Type B pancreatic cell (in vitro differentiated cells): ENCODE data around the gene RNF217. TPM values are rescaled to one million over a fixed set of nuclear protein-coding genes. Genes with fewer than 3 reads are reported as not detected.

Experiments
- DNase-seq: peaks from one replicate; pipeline ENCODE4 v3.0.0; 2021; ENCODE audit warnings: mixed read lengths; ENCODE audit not compliant: unreplicated experiment; ENCODE audit errors: extremely low spot score
- H3K27ac Mint-ChIP-seq: 2 replicates; pipeline ENCODE4 v1.8.0; 2021; ENCODE audit warnings: mild to moderate bottlenecking, mixed read lengths
- H3K27me3 Mint-ChIP-seq: 2 replicates; pipeline ENCODE4 v1.8.0; 2021; ENCODE audit warnings: mixed read lengths
- H3K36me3 Mint-ChIP-seq: 2 replicates; pipeline ENCODE4 v1.8.0; 2021; ENCODE audit warnings: mixed read lengths
- H3K4me1 Mint-ChIP-seq: one replicate; pipeline ENCODE4 v1.8.0; 2021; ENCODE audit warnings: mixed read lengths; ENCODE audit not compliant: unreplicated experiment
- H3K4me3 Mint-ChIP-seq: 2 replicates; pipeline ENCODE4 v1.8.0; 2021; ENCODE audit warnings: mild to moderate bottlenecking, mixed read lengths
- H3K9me3 Mint-ChIP-seq: 2 replicates; pipeline ENCODE4 v1.8.0; 2021; ENCODE audit warnings: mixed read lengths
- total RNA-seq: library from RNA; stranded (reverse); gene quantifications from 2 replicates; pipeline ENCODE4 v1.2.1, GENCODE V29; 2021; ENCODE audit warnings: low replicate concordance
- TF ChIP-seq, protein P1 (sequence below): fragments of 200-600 bp; sonication (generic); conservative IDR thresholded peaks from 2 replicates; pipeline ENCODE4 v1.5.0; 2021; ENCODE audit warnings: antibody characterized with exemption, mild to moderate bottlenecking

Gene RNF217
- total RNA-seq, 1 donor from 2014 or later: 22.1 TPM

DNA sequence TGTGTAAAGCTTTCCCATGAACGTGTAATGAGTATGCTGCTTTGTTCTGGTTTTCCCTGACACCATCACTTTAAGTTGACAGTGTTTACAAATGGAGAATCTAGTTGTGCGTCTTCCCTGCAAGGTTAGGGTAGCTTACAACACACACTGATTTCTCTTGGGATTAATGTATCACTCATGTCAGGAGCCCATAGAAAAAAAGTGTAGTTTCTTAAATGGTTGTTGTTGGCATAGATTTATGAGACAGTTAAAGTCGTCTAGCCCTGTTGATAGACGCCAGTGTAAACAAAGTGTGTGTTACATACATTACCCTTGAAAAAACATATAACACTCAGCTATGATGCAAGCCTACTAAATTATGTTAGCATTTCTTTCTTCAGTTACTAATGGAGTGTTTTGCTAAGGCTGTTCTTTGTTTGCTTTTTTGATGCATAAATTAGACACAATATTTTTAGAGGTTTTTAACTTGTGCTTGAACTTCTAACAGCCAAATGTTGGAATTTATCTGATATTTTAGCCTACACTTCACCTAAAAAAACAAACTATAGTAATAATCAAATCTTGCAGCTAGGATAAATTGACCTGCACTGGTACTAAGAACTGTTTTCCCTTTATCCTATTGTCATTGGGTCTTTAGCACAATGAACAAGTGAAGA, 88.6 kb downstream of the RNF217 start:
- Mint-ChIP-seq H3K36me3 (peaks cover 6% of the 10 kb centered on the region), H3K27me3 (no peaks in the 10 kb centered on the region), H3K27ac (peak overlapping the region; percentile 64), H3K4me1 (peaks cover 21% of the 10 kb centered on the region), H3K4me3 (peak overlapping the region; percentile 35), H3K9me3 (no peaks in the 10 kb centered on the region)
- TF ChIP-seq, protein P1, sequence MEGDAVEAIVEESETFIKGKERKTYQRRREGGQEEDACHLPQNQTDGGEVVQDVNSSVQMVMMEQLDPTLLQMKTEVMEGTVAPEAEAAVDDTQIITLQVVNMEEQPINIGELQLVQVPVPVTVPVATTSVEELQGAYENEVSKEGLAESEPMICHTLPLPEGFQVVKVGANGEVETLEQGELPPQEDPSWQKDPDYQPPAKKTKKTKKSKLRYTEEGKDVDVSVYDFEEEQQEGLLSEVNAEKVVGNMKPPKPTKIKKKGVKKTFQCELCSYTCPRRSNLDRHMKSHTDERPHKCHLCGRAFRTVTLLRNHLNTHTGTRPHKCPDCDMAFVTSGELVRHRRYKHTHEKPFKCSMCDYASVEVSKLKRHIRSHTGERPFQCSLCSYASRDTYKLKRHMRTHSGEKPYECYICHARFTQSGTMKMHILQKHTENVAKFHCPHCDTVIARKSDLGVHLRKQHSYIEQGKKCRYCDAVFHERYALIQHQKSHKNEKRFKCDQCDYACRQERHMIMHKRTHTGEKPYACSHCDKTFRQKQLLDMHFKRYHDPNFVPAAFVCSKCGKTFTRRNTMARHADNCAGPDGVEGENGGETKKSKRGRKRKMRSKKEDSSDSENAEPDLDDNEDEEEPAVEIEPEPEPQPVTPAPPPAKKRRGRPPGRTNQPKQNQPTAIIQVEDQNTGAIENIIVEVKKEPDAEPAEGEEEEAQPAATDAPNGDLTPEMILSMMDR: no peak
- DNase-seq: no peak

DNA sequence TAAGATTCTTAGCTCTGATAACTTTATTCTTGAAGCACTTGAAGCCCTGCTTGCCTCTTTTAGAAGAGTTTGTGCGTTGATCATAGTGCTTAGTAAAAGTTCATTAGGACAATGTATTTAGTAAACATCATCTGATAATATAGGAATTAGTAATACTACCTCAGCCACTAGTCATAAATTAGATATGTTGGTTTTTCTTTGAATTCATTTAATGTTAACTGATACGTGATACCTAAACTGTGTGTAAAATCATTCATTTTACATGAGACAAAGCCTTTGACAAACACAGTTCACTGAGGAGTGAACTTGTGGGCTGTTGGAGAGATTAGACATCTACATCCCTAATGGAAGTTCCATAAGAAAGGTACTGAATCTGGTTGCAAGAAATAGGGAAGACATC, 91.6 kb downstream of the RNF217 start:
- DNase-seq: no peak

DNA sequence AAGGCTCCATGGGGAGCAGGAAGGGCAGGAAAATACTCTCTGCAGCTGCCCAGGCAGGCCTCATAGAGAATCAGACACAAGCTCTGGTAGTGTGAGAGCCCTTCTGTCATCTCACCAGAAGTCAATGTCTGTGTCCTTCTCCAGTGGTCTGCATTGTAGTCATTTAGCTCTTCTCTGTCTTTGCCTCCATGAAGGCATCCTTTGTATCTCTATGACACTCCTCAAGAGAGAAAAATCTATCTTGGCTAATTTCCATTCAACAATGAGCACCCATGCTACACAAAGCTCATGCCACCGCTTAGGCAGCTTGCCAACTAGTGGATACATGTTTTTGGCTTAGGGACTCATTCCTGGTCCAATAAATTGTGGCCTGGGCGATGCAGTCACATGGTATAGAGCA, 92.1 kb downstream of the RNF217 start:
- H3K36me3 Mint-ChIP-seq: peaks cover 7% of the 10 kb centered on the region

More for the DNA sequence above, 91.6 kb downstream of the RNF217 start:
- Mint-ChIP-seq H3K9me3 (no peaks in the 10 kb centered on the region), H3K4me1 (peaks cover 16% of the 10 kb centered on the region), H3K36me3 (peaks cover 7% of the 10 kb centered on the region), H3K4me3 (no peak overlapping the region), H3K27me3 (no peaks in the 10 kb centered on the region), H3K27ac (no peak overlapping the region)
- TF ChIP-seq, protein P1: no peak

DNA sequence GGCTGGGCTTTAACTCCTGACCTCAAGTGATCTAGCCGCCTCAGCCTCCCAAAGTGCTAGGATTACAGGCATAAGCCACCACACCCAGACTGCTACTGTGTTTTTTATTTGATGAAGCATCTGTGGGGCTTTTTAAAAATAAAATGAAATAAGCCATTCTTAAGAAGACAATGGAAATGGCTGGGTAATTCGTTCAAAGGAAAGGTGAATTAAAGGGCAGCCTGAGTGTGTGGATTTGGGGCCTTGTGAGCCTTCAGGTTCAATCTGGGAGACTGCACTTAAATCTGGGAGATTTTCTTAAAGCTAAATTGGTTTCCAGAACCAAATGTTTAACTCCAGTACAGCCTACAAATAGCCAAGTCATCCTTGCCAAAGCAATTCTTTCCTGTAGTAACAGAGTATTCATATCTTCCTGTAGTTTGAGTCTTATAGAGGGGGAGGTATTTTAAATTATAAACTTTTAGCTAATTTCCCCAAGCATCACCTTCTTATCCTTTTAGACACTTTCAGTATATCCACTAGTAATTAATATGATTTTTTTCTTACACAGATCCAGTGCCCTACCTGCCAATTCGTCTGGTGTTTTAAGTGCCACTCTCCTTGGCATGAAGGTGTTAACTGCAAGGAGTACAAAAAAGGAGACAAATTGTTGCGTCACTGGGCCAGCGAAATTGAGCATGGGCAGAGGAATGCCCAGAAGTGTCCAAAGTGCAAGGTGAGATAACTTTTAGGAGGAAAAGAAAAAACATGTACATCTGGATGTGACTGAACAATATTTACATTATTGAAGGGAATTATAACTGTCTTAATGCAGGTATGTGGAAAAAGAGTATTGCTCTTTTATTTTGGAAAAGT, 95.4 kb downstream of the RNF217 start:
- H3K4me3 Mint-ChIP-seq: no peak overlapping the region
- no peaks in the 10 kb centered on the region for H3K27me3 Mint-ChIP-seq
- no peak overlapping the region for H3K27ac Mint-ChIP-seq
- H3K9me3 Mint-ChIP-seq: no peaks in the 10 kb centered on the region
- TF ChIP-seq, protein P1: no peak
- H3K36me3 Mint-ChIP-seq: peaks cover 7% of the 10 kb centered on the region
- no peak for DNase-seq
- peaks cover 3% of the 10 kb centered on the region for H3K4me1 Mint-ChIP-seq

More for the DNA sequence above, 92.1 kb downstream of the RNF217 start:
- Mint-ChIP-seq H3K27me3 (no peaks in the 10 kb centered on the region), H3K4me1 (peaks cover 16% of the 10 kb centered on the region), H3K27ac (no peak overlapping the region), H3K9me3 (no peaks in the 10 kb centered on the region), H3K4me3 (no peak overlapping the region)
- no peak for DNase-seq
- TF ChIP-seq, protein P1: no peak

DNA sequence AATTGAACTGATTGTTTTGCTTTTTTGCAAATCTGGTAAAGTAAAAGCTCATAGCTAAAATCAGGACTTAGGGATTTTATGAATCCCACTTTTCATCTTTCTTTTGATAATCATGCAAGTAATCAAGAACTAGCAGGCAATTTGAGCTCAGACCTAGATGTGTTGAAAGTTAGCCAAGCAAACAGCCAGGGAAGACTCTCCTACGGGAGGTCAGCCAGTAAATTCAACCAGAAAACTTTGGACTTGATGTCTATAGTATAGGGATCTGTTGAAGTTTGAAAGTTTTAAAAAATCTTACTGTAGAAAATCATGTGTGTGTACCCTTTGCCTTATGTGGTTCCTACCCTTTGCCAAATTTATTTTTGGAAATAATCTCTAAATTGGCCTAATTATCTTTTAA, 96.3 kb downstream of the RNF217 start:
- H3K9me3 Mint-ChIP-seq: no peaks in the 10 kb centered on the region
- TF ChIP-seq, protein P1: no peak
- H3K27ac Mint-ChIP-seq: no peak overlapping the region
- H3K27me3 Mint-ChIP-seq: no peaks in the 10 kb centered on the region
- no peak for DNase-seq
- peaks cover 3% of the 10 kb centered on the region for H3K4me1 Mint-ChIP-seq
- peaks cover 7% of the 10 kb centered on the region for H3K36me3 Mint-ChIP-seq
- no peak overlapping the region for H3K4me3 Mint-ChIP-seq
